SK-N-SH treated with all-trans-retinoic acid at 6 μM for 48 hours (cell line): ENCODE measurements around the gene PSME4.

Source experiments
- ARNTL ChIP-seq: fragments of 450-650 bp; formaldehyde crosslinking; IDR thresholded peaks from 2 replicates; pipeline ENCODE4 v1.5.0; 2020; ENCODE audit warnings: low read depth, mild to moderate bottlenecking, moderate library complexity, borderline replicate concordance
- BACH2 ChIP-seq: fragments of 250-450 bp; sonication (Bioruptor Pico); IDR thresholded peaks from 2 replicates; pipeline ENCODE4 v1.9.0; 2021; ENCODE audit warnings: mild to moderate bottlenecking, borderline replicate concordance
- GLIS3 ChIP-seq: fragments of 250-450 bp; sonication (Bioruptor Pico); IDR thresholded peaks from 2 replicates; pipeline ENCODE4 v1.5.0; 2020; ENCODE audit warnings: mild to moderate bottlenecking, moderate library complexity
- ISL1 ChIP-seq: fragments of 250-450 bp; sonication (Bioruptor Pico); IDR thresholded peaks from 2 replicates; pipeline ENCODE4 v2.1.2; 2022; ENCODE audit warnings: mild to moderate bottlenecking, moderate library complexity
- TOX ChIP-seq: fragments of 250-450 bp; sonication (Bioruptor Pico); IDR thresholded peaks from 2 replicates; pipeline ENCODE4 v1.8.0; 2021; ENCODE audit warnings: mild to moderate bottlenecking, moderate library complexity, borderline replicate concordance
- ZC3H10 ChIP-seq: fragments of 250-450 bp; sonication (Bioruptor Pico); IDR thresholded peaks from 2 replicates; pipeline ENCODE4 v1.5.1; 2021; ENCODE audit warnings: mild to moderate bottlenecking, moderate library complexity
- ZFP3 ChIP-seq: fragments of 250-450 bp; sonication (Bioruptor Pico); IDR thresholded peaks from 2 replicates; pipeline ENCODE4 v1.5.0; 2020; ENCODE audit warnings: mild to moderate bottlenecking, moderate library complexity
- ZFP30 ChIP-seq: fragments of 450-650 bp; formaldehyde crosslinking; IDR thresholded peaks from 2 replicates; pipeline ENCODE4 v1.5.0; 2022; ENCODE audit warnings: mild to moderate bottlenecking, moderate library complexity
- ZNF565 ChIP-seq: fragments of 450-650 bp; formaldehyde crosslinking; conservative IDR thresholded peaks from 2 replicates; pipeline ENCODE4 v1.5.0; 2020; ENCODE audit warnings: low read depth, mild to moderate bottlenecking, moderate library complexity
- ZNF8 ChIP-seq: fragments of 450-650 bp; formaldehyde crosslinking; IDR thresholded peaks from 2 replicates; pipeline ENCODE4 v1.5.0; 2020; ENCODE audit warnings: mild to moderate bottlenecking, moderate library complexity
- TF ChIP-seq, protein P1 (sequence below): fragments of 250-450 bp; sonication (Bioruptor Pico); IDR thresholded peaks from 2 replicates; pipeline ENCODE4 v1.5.0; 2020; ENCODE audit warnings: mild to moderate bottlenecking, moderate library complexity
- TF ChIP-seq, protein P2 (sequence below): fragments of 250-450 bp; sonication (Bioruptor Pico); IDR thresholded peaks from 2 replicates; pipeline ENCODE4 v1.5.1; 2021; ENCODE audit warnings: mild to moderate bottlenecking, moderate library complexity
- TF ChIP-seq, protein P3 (sequence below): fragments of 250-450 bp; sonication (Bioruptor Pico); IDR thresholded peaks from 2 replicates; pipeline ENCODE4 v1.5.1; 2020; ENCODE audit warnings: low read depth, mild to moderate bottlenecking, moderate library complexity
- TF ChIP-seq, protein P4 (sequence below): fragments of 250-450 bp; sonication (Bioruptor Pico); IDR thresholded peaks from 2 replicates; pipeline ENCODE4 v1.8.0; 2020; ENCODE audit warnings: mild to moderate bottlenecking, moderate library complexity, borderline replicate concordance

DNA sequence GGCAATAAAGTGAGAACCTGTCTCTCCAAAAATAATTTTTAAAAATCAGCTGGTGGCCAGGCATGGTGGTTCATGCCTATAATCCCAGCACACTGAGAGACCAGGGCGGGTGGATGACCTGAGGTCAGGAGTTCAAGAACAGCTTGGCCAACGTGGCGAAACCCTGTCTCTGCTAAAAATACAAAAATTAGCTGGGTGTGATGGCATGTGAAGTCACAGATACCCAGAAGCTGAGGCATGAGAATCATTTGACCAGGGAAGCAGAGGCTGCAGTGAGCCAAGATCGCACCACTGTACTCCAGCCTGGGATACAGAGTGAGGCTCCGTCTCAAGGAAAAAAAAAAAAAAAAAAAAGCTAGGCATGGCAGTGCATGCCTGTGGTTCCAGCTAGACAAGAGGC lies 103.6 kb downstream of the PSME4 start:
- TF ChIP-seq ZFP3 (CRISPR knock-in tag) (no peak), ZNF565 (CRISPR knock-in tag) (no peak), ZNF8 (CRISPR knock-in tag) (no peak), ZFP30 (CRISPR knock-in tag) (no peak), ZC3H10 (CRISPR knock-in tag) (no peak), BACH2 (no peak), GLIS3 (CRISPR knock-in tag) (no peak), ARNTL (CRISPR knock-in tag) (no peak), TOX (CRISPR knock-in tag) (no peak), ISL1 (CRISPR knock-in tag) (no peak)
- TF ChIP-seq, protein P1, sequence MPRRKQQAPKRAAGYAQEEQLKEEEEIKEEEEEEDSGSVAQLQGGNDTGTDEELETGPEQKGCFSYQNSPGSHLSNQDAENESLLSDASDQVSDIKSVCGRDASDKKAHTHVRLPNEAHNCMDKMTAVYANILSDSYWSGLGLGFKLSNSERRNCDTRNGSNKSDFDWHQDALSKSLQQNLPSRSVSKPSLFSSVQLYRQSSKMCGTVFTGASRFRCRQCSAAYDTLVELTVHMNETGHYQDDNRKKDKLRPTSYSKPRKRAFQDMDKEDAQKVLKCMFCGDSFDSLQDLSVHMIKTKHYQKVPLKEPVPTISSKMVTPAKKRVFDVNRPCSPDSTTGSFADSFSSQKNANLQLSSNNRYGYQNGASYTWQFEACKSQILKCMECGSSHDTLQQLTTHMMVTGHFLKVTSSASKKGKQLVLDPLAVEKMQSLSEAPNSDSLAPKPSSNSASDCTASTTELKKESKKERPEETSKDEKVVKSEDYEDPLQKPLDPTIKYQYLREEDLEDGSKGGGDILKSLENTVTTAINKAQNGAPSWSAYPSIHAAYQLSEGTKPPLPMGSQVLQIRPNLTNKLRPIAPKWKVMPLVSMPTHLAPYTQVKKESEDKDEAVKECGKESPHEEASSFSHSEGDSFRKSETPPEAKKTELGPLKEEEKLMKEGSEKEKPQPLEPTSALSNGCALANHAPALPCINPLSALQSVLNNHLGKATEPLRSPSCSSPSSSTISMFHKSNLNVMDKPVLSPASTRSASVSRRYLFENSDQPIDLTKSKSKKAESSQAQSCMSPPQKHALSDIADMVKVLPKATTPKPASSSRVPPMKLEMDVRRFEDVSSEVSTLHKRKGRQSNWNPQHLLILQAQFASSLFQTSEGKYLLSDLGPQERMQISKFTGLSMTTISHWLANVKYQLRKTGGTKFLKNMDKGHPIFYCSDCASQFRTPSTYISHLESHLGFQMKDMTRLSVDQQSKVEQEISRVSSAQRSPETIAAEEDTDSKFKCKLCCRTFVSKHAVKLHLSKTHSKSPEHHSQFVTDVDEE: no peak
- TF ChIP-seq, protein P2, sequence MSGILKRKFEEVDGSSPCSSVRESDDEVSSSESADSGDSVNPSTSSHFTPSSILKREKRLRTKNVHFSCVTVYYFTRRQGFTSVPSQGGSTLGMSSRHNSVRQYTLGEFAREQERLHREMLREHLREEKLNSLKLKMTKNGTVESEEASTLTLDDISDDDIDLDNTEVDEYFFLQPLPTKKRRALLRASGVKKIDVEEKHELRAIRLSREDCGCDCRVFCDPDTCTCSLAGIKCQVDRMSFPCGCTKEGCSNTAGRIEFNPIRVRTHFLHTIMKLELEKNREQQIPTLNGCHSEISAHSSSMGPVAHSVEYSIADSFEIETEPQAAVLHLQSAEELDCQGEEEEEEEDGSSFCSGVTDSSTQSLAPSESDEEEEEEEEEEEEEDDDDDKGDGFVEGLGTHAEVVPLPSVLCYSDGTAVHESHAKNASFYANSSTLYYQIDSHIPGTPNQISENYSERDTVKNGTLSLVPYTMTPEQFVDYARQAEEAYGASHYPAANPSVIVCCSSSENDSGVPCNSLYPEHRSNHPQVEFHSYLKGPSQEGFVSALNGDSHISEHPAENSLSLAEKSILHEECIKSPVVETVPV: no peak
- TF ChIP-seq, protein P3, sequence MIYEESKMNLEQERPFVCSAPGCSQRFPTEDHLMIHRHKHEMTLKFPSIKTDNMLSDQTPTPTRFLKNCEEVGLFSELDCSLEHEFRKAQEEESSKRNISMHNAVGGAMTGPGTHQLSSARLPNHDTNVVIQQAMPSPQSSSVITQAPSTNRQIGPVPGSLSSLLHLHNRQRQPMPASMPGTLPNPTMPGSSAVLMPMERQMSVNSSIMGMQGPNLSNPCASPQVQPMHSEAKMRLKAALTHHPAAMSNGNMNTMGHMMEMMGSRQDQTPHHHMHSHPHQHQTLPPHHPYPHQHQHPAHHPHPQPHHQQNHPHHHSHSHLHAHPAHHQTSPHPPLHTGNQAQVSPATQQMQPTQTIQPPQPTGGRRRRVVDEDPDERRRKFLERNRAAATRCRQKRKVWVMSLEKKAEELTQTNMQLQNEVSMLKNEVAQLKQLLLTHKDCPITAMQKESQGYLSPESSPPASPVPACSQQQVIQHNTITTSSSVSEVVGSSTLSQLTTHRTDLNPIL (CRISPR knock-in tag): no peak
- TF ChIP-seq, protein P4, sequence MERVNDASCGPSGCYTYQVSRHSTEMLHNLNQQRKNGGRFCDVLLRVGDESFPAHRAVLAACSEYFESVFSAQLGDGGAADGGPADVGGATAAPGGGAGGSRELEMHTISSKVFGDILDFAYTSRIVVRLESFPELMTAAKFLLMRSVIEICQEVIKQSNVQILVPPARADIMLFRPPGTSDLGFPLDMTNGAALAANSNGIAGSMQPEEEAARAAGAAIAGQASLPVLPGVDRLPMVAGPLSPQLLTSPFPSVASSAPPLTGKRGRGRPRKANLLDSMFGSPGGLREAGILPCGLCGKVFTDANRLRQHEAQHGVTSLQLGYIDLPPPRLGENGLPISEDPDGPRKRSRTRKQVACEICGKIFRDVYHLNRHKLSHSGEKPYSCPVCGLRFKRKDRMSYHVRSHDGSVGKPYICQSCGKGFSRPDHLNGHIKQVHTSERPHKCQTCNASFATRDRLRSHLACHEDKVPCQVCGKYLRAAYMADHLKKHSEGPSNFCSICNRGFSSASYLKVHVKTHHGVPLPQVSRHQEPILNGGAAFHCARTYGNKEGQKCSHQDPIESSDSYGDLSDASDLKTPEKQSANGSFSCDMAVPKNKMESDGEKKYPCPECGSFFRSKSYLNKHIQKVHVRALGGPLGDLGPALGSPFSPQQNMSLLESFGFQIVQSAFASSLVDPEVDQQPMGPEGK (CRISPR knock-in tag): no peak
